GM12878 (cell line): ENCODE data around the gene CPNE5. TPM values are rescaled to one million over a fixed set of nuclear protein-coding genes. Genes with fewer than 3 reads are reported as not detected.

Experiments used
- ATAC-seq: fragments of 200-7000 bp; cut with Tn5 transposase; 3 replicates; pipeline ENCODE4 v1.9.1; 2020; ENCODE audit warnings: mild to moderate bottlenecking, moderate library complexity
- BruUV-seq: library from RNA; stranded (reverse); fragments of 400-500 nt; replicated peaks from 2 replicates; lab custom pipeline; 2021; lab: Mats Ljungman, UMichigan
- CTCF ChIA-PET: fragments of 300-600 bp; sonication (Branson Sonifier 250); formaldehyde crosslinking; extraction: SDS; loops from one replicate; lab custom pipeline; 2021; ENCODE audit warnings: inconsistent platforms; lab: Yijun Ruan, JAX
- POLR2A ChIA-PET: fragments of 350-600 bp; formaldehyde crosslinking; extraction: SDS; loops from one replicate; lab custom pipeline; 2021; ENCODE audit warnings: inconsistent platforms; lab: Charles Lee
- RAD21 ChIA-PET: fragments of 300-600 bp; sonication (Branson Sonifier 250); formaldehyde crosslinking; loops from one replicate; lab custom pipeline; 2023; ENCODE audit warnings: antibody characterized with exemption; ENCODE audit not compliant: unreplicated experiment; lab: Charles Lee
- SMC1A ChIA-PET: fragments of 300-600 bp; sonication (Branson Sonifier 250); formaldehyde crosslinking; loops from one replicate; lab custom pipeline; 2023; ENCODE audit not compliant: unreplicated experiment, uncharacterized antibody; lab: Charles Lee
- DNase-seq: peaks from one replicate; pipeline ENCODE4 v3.0.0-alpha.2; 2011; ENCODE audit warnings: low read depth, low spot score
- FAIRE-seq: peaks from 3 replicates; lab custom pipeline; 2011; peaks lifted over from hg19 to GRCh38; lab: Jason Lieb, UNC
- H2AFZ ChIP-seq: 2 replicates; pipeline ENCODE4 v1.6.0; 2011; ENCODE audit warnings: low read depth, low read length, control low read depth; ENCODE audit not compliant: control insufficient read depth
- H3K27ac ChIP-seq: 2 replicates; pipeline ENCODE4 v1.5.1; 2011; ENCODE audit warnings: control low read depth; ENCODE audit not compliant: control insufficient read depth, insufficient read depth
- H3K27me3 ChIP-seq, 2 experiments: replicated peaks in 1 of 2; 2 replicates each; pipeline versions ENCODE4 v1.6.0 to v1.6.1; 2011; ENCODE audit warnings: low read length in 1 of 2; ENCODE audit not compliant: control insufficient read depth in 2 of 2, insufficient read depth in 2 of 2
- H3K36me3 ChIP-seq, 2 experiments: 2 replicates each; pipeline ENCODE4 v1.5.1; 2011; ENCODE audit warnings: low read length in 1 of 2; ENCODE audit not compliant: control insufficient read depth in 2 of 2, insufficient read depth in 2 of 2
- H3K4me1 ChIP-seq: 2 replicates; pipeline ENCODE4 v1.6.1; 2011; ENCODE audit warnings: mild to moderate bottlenecking, low read length, moderate library complexity, mixed read lengths; ENCODE audit not compliant: control insufficient read depth, insufficient read depth
- H3K4me2 ChIP-seq: 2 replicates; pipeline ENCODE4 v1.6.0; 2011; ENCODE audit warnings: control low read depth; ENCODE audit not compliant: control insufficient read depth, insufficient read depth
- H3K4me3 ChIP-seq: fragments of 200-600 bp; sonication (generic); 2 replicates; pipeline ENCODE4 v1.5.1; 2016
- H3K79me2 ChIP-seq: 2 replicates; pipeline ENCODE4 v1.6.0; 2011; ENCODE audit warnings: low read length; ENCODE audit not compliant: control insufficient read depth, insufficient read depth
- H3K9ac ChIP-seq: 2 replicates; pipeline ENCODE4 v1.8.0; 2011; ENCODE audit warnings: low read length, control low read depth, mixed read lengths; ENCODE audit not compliant: control insufficient read depth, insufficient read depth
- H3K9me3 ChIP-seq: replicated peaks from 3 replicates; pipeline ENCODE4 v1.5.1; 2011; ENCODE audit warnings: mild to moderate bottlenecking, low read length; ENCODE audit not compliant: control insufficient read depth, insufficient read depth
- H4K20me1 ChIP-seq: 2 replicates; pipeline ENCODE4 v1.6.0; 2011; ENCODE audit not compliant: control insufficient read depth, insufficient read depth
- GABPA ChIP-seq: IDR thresholded peaks from 2 replicates; pipeline ENCODE4 v1.6.1; 2014; ENCODE audit warnings: antibody characterized with exemption, low read depth, mild to moderate bottlenecking, inconsistent platforms
- KLF5 ChIP-seq: fragments of 450-650 bp; IDR thresholded peaks from 2 replicates; pipeline ENCODE4 v1.6.1; 2014; ENCODE audit warnings: mild to moderate bottlenecking; ENCODE audit not compliant: partially characterized antibody
- MEF2A ChIP-seq: IDR thresholded peaks from 2 replicates; pipeline ENCODE4 v1.6.1; 2011; ENCODE audit warnings: low read depth, mild to moderate bottlenecking, low read length, moderate library complexity; ENCODE audit not compliant: insufficient read depth
- PAX5 ChIP-seq: IDR thresholded peaks from 2 replicates; pipeline ENCODE4 v1.6.1; 2011; ENCODE audit warnings: low read depth, low read length, borderline replicate concordance
- WGBS: methylation state at CpG from one replicate; pipeline ENCODE4 v1.1.6; 2016; ENCODE audit warnings: low lambda C conversion rate; ENCODE audit not compliant: insufficient replicate concordance, insufficient coverage; ENCODE audit errors: missing lambda C conversion rate; 5-methylcytosine and 5-hydroxymethylcytosine counted together
- in situ Hi-C: fragments of 300-500 bp; cut with MboI; formaldehyde crosslinking; loops from 9 replicates; pipeline ENCODE4 v1.14.3; 2018; ENCODE audit warnings: mixed read lengths
- intact Hi-C: fragments of 100-400 bp; cut with micrococcal nuclease; formaldehyde crosslinking; loops from one replicate; pipeline ENCODE4 v1.14.2; 2022; ENCODE audit not compliant: unreplicated experiment
- polyA plus RNA-seq, 11 experiments: library from polyadenylated mRNA; depleted of rRNA in 4 of 11; unstranded in 6 of 11; stranded (reverse) in 5 of 11; fragments of >200 nt; fragmentation: Nextera tagmentation in 4 of 11; fragmentation: Illumina TruSeq in 1 of 11; extraction: Ambion mirVana in 4 of 11; extraction: Trizol in 1 of 11; gene quantifications; 1 replicate in 1 of 11; 2 replicates in 10 of 11; pipeline versions ENCODE4 v1.2.1 to v1.2.3, GENCODE V29; 2011 to 2016; ENCODE audit warnings: inconsistent platforms in 2 of 11, missing spikeins in 2 of 11, low read depth in 1 of 11
- total RNA-seq, 4 experiments: library from RNA; depleted of rRNA in 3 of 4; stranded (reverse); fragments of >200 nt in 3 of 4; fragmentation: Illumina TruSeq in 1 of 4; extraction: Trizol in 1 of 4; gene quantifications; 2 replicates each; pipeline versions ENCODE4 v1.2.1 to v1.2.3, GENCODE V29; 2013 to 2021
- TF ChIP-seq, protein P1 (sequence below): fragments of 450-650 bp; IDR thresholded peaks from 2 replicates; pipeline ENCODE4 v1.6.1; 2016; ENCODE audit warnings: mild to moderate bottlenecking, moderate library complexity, borderline replicate concordance
- TF ChIP-seq, protein P2 (sequence below): IDR thresholded peaks from 2 replicates; pipeline ENCODE4 v1.6.1; 2011; ENCODE audit warnings: borderline replicate concordance, low read depth, mild to moderate bottlenecking, moderate library complexity, low read length; ENCODE audit not compliant: insufficient read depth, poor library complexity, severe bottlenecking
- TF ChIP-seq, protein P3 (sequence below): IDR thresholded peaks from 2 replicates; pipeline ENCODE4 v1.6.1; 2011; ENCODE audit warnings: borderline replicate concordance, low read depth, mild to moderate bottlenecking, moderate library complexity, mixed read lengths, low read length; ENCODE audit not compliant: insufficient read depth; ENCODE audit errors: extremely low read length

The CPNE5 gene
- total and polyA plus RNA-seq, 10 of the 15 experiments (the other 5 are each of a cell fraction or from before 2014, with no cell fraction given) = 2.4 to 39.1 (median 18.2) TPM

DNA sequence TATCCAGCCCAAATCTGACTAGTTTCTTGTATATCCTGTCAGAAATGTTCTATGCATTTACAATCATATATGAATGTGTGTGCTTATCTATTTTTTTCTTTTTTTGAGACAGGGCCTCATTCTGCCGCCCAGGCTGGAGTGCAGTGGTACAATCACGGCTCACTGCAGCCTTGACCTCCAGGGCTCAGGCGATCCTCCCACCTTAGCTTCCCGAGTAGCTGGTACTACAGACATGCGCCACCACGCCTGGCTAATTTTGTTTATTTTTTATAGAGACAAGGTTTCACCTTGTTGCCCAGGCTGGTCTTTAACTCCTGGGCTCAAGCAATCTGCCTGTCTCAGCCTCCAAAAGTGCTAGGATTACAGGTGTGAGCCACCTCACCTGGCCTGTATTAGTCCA is 144.6 kb downstream of the CPNE5 start (continued):
- TF ChIP-seq, protein P1, sequence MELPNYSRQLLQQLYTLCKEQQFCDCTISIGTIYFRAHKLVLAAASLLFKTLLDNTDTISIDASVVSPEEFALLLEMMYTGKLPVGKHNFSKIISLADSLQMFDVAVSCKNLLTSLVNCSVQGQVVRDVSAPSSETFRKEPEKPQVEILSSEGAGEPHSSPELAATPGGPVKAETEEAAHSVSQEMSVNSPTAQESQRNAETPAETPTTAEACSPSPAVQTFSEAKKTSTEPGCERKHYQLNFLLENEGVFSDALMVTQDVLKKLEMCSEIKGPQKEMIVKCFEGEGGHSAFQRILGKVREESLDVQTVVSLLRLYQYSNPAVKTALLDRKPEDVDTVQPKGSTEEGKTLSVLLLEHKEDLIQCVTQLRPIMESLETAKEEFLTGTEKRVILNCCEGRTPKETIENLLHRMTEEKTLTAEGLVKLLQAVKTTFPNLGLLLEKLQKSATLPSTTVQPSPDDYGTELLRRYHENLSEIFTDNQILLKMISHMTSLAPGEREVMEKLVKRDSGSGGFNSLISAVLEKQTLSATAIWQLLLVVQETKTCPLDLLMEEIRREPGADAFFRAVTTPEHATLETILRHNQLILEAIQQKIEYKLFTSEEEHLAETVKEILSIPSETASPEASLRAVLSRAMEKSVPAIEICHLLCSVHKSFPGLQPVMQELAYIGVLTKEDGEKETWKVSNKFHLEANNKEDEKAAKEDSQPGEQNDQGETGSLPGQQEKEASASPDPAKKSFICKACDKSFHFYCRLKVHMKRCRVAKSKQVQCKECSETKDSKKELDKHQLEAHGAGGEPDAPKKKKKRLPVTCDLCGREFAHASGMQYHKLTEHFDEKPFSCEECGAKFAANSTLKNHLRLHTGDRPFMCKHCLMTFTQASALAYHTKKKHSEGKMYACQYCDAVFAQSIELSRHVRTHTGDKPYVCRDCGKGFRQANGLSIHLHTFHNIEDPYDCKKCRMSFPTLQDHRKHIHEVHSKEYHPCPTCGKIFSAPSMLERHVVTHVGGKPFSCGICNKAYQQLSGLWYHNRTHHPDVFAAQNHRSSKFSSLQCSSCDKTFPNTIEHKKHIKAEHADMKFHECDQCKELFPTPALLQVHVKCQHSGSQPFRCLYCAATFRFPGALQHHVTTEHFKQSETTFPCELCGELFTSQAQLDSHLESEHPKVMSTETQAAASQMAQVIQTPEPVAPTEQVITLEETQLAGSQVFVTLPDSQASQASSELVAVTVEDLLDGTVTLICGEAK = no peak

DNA sequence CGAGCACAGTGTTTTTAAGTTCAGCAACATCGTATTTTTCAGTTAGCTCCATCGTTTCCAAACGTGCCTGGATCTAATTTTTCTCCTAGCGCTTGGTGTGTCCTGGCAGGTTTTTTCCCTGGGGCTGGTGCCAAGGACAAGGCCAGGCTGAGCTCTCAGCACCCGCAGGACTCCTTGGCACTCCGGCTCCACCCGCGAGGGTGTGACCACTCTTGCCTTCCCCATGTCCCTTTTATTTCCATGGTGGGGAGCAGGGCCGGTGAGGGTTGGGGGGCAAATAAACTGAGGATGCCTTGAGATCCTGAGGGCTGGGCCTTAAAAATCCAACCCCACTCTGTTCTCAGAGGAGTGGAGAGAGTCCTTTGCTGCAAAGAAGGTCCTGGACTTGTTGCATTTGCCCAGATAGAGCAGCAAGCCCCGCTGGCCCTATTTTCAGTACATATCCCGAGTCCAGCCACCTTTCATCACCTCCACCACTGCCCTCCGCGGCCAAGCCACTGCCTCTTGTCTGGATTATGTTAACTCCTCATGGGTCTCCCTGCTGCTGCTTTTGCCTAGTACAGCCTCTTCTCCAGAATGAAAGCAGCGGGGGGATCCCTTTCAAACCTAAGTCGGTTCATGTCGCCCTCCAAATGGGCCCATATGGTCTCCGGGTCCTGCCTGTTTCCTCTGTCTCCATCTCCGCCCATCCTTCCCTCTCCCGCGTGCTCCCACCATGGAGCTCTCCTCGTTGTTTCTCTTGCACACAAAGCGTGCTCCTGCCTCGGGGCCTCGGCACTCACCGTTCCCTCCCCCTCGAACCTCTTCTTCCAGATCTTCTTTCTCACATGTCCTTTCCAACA is 146.2 kb downstream of the CPNE5 start:
- no TSS peak for BruUV-seq
- in situ Hi-C loops = no loop called here
- ChIA-PET RAD21 (interaction anchor here (0.8 to 1.1 kb wide), 4 partner anchors 11 to 78 kb away, joined by 3 to 4 read pairs (median 4); no protein-coding TSS in a partner anchor), POLR2A (interaction anchor here (0.8 to 1.6 kb wide), 4 partner anchors 24 to 62 kb away, joined by 3 to 5 read pairs (median 3); no protein-coding TSS in a partner anchor), SMC1A (interaction anchor here (0.8 to 1.3 kb wide), 4 partner anchors 31 to 65 kb away, joined by 3 to 4 read pairs (median 3); no protein-coding TSS in a partner anchor), CTCF (interaction anchor here (0.6 to 1.5 kb wide), 8 partner anchors 9 to 90 kb away, joined by 3 to 8 read pairs (median 4); no protein-coding TSS in a partner anchor)
- Histone ChIP-seq H3K27me3 (no peaks in the 10 kb centered on the region), H3K9ac (no peak overlapping the region), H2AFZ (no peak overlapping the region), H3K9me3 (no peaks in the 10 kb centered on the region), H3K79me2 (no peaks in the 10 kb centered on the region), H3K4me1 (peaks cover 16% of the 10 kb centered on the region), H4K20me1 (no peaks in the 10 kb centered on the region), H3K36me3 (no peaks in the 10 kb centered on the region), H3K27ac (no peak overlapping the region), H3K4me3 (no peak overlapping the region), H3K4me2 (no peak overlapping the region)
- TF ChIP-seq MEF2A (no peak), GABPA (no peak), KLF5 (no peak), PAX5 (no peak)
- TF ChIP-seq, protein P2, sequence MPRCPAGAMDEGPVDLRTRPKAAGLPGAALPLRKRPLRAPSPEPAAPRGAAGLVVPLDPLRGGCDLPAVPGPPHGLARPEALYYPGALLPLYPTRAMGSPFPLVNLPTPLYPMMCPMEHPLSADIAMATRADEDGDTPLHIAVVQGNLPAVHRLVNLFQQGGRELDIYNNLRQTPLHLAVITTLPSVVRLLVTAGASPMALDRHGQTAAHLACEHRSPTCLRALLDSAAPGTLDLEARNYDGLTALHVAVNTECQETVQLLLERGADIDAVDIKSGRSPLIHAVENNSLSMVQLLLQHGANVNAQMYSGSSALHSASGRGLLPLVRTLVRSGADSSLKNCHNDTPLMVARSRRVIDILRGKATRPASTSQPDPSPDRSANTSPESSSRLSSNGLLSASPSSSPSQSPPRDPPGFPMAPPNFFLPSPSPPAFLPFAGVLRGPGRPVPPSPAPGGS = no peak
- TF ChIP-seq, protein P3, sequence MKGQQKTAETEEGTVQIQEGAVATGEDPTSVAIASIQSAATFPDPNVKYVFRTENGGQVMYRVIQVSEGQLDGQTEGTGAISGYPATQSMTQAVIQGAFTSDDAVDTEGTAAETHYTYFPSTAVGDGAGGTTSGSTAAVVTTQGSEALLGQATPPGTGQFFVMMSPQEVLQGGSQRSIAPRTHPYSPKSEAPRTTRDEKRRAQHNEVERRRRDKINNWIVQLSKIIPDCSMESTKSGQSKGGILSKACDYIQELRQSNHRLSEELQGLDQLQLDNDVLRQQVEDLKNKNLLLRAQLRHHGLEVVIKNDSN = no peak
- DNase-seq (no peak), ATAC-seq (no peak), FAIRE-seq (no peak)
- WGBS = 89% methylated on average over 27 of the region's 27 CpGs
- intact Hi-C loops = no loop called here
